Activated T-helper 1 cell treated with anti-CD3 and anti-CD28 coated beads, Interleukin-12 subunit alpha, Interleukin-12 subunit beta, Interleukin-2, Interleukin-4 antibody, amounts not matched to agents 30 ng/mL and 10 ng/mL and 1 ng/mL, durations not matched to agents 14 hours and 24 hours and 36 hours (primary cell): ENCODE data around the gene ZNF275. TPM values are rescaled to one million over a fixed set of nuclear protein-coding genes. Genes with fewer than 3 reads are reported as not detected.
A peak's percentile ranks its signal among the peaks of the same experiment; 100 is the strongest.
"Not testable (repeated sequence)": the region's sequence is repeated elsewhere in the genome, so short reads cannot be mapped to it uniquely, and the experiment has no call there.

ENCODE experiments used
- DNase-seq: peaks from one replicate; pipeline ENCODE4 v3.0.0; 2021; ENCODE audit warnings: low spot score
- H3K27ac Mint-ChIP-seq: one replicate; pipeline ENCODE4 v1.8.0; 2021; ENCODE audit warnings: mild to moderate bottlenecking, mixed read lengths
- H3K27me3 Mint-ChIP-seq: one replicate; pipeline ENCODE4 v1.8.0; 2022; ENCODE audit warnings: mild to moderate bottlenecking, moderate library complexity, mixed read lengths; ENCODE audit not compliant: insufficient read depth
- H3K36me3 Mint-ChIP-seq: one replicate; pipeline ENCODE4 v1.8.0; 2021; ENCODE audit warnings: low read depth, mixed read lengths
- H3K4me1 Mint-ChIP-seq: one replicate; pipeline ENCODE4 v1.8.0; 2021; ENCODE audit warnings: low read depth, mixed read lengths
- H3K4me3 Mint-ChIP-seq: one replicate; pipeline ENCODE4 v1.8.0; 2021; ENCODE audit warnings: mild to moderate bottlenecking, moderate library complexity, mixed read lengths
- H3K9me3 Mint-ChIP-seq: one replicate; pipeline ENCODE4 v1.8.0; 2021; ENCODE audit warnings: mixed read lengths
- intact Hi-C: fragments of 100-400 bp; cut with micrococcal nuclease; formaldehyde crosslinking; loops from one replicate; pipeline ENCODE4 v1.15.1; 2024
- total RNA-seq: library from RNA; stranded (reverse); gene quantifications from 2 replicates; pipeline ENCODE4 v1.2.3, GENCODE V29; 2022

Gene ZNF275
- total RNA-seq, 1 donor from 2014 or later: 22.1 TPM

- Mint-ChIP-seq H3K27ac (no peak overlapping the region), H3K4me1 (peaks cover under 1% of the 10 kb centered on the region), H3K27me3 (peaks cover 2% of the 10 kb centered on the region), H3K36me3 (no peaks in the 10 kb centered on the region), H3K4me3 (no peak overlapping the region), H3K9me3 (no peaks in the 10 kb centered on the region)
- DNase-seq: no peak
- intact Hi-C loops: no loop called here
These were observed 54.9 kb downstream of the ZNF275 start for GRCh38 chrX:153388722-153389459.

GRCh38 chrX:153389460-153389768 lies 55.5 kb downstream of the ZNF275 start:
- DNase-seq, H3K4me3 Mint-ChIP-seq, intact Hi-C loops, H3K36me3 Mint-ChIP-seq, H3K4me1 Mint-ChIP-seq, H3K27me3 Mint-ChIP-seq, H3K27ac Mint-ChIP-seq, H3K9me3 Mint-ChIP-seq: not testable (repeated sequence)

- Mint-ChIP-seq H3K27ac (no peak overlapping the region), H3K36me3 (no peaks in the 10 kb centered on the region), H3K9me3 (no peaks in the 10 kb centered on the region), H3K27me3 (peaks cover 2% of the 10 kb centered on the region), H3K4me1 (peaks cover 24% of the 10 kb centered on the region), H3K4me3 (no peak overlapping the region)
- DNase-seq: no peak
- intact Hi-C loops: no loop called here
These were observed 58.8 kb downstream of the ZNF275 start for GRCh38 chrX:153392642-153393321.

- Mint-ChIP-seq H3K4me3 (no peak overlapping the region), H3K27ac (no peak overlapping the region), H3K27me3 (peaks cover 2% of the 10 kb centered on the region), H3K36me3 (no peaks in the 10 kb centered on the region), H3K9me3 (no peaks in the 10 kb centered on the region), H3K4me1 (peaks cover 24% of the 10 kb centered on the region)
- intact Hi-C loops: no loop called here
- no peak for DNase-seq
These were observed 60.7 kb downstream of the ZNF275 start for GRCh38 chrX:153394612-153395011.

GRCh38 chrX:153395613-153396319 lies 61.8 kb downstream of the ZNF275 start:
- H3K4me3 Mint-ChIP-seq: peak overlapping the region; percentile 19
- H3K27ac Mint-ChIP-seq: no peak overlapping the region
- H3K4me1 Mint-ChIP-seq: peaks cover 24% of the 10 kb centered on the region
- H3K27me3 Mint-ChIP-seq: peaks cover 2% of the 10 kb centered on the region
- H3K36me3 Mint-ChIP-seq: no peaks in the 10 kb centered on the region
- no peaks in the 10 kb centered on the region for H3K9me3 Mint-ChIP-seq
- intact Hi-C loops: no loop called here
- DNase-seq: no peak

- H3K27me3 Mint-ChIP-seq: peaks cover 2% of the 10 kb centered on the region
- H3K4me3 Mint-ChIP-seq: no peak overlapping the region
- H3K9me3 Mint-ChIP-seq: no peaks in the 10 kb centered on the region
- no peak for DNase-seq
- H3K27ac Mint-ChIP-seq: no peak overlapping the region
- intact Hi-C loops: no loop called here
- H3K4me1 Mint-ChIP-seq: peaks cover 24% of the 10 kb centered on the region
- H3K36me3 Mint-ChIP-seq: no peaks in the 10 kb centered on the region
These were observed 62.6 kb downstream of the ZNF275 start for GRCh38 chrX:153396320-153397195.

- peaks cover 2% of the 10 kb centered on the region for H3K27me3 Mint-ChIP-seq
- DNase-seq: no peak
- no peaks in the 10 kb centered on the region for H3K9me3 Mint-ChIP-seq
- no peaks in the 10 kb centered on the region for H3K36me3 Mint-ChIP-seq
- peaks cover 24% of the 10 kb centered on the region for H3K4me1 Mint-ChIP-seq
- no peak overlapping the region for H3K27ac Mint-ChIP-seq
- no peak overlapping the region for H3K4me3 Mint-ChIP-seq
- intact Hi-C loops: no loop called here
These were observed 63.5 kb downstream of the ZNF275 start for GRCh38 chrX:153397256-153397960.

GRCh38 chrX:153398275-153398960 lies 64.5 kb downstream of the ZNF275 start:
- H3K4me1 Mint-ChIP-seq: peaks cover 24% of the 10 kb centered on the region
- H3K4me3 Mint-ChIP-seq: no peak overlapping the region
- no peak for DNase-seq
- no peak overlapping the region for H3K27ac Mint-ChIP-seq
- intact Hi-C loops: no loop called here
- H3K36me3 Mint-ChIP-seq: no peaks in the 10 kb centered on the region
- H3K27me3 Mint-ChIP-seq: peaks cover 6% of the 10 kb centered on the region
- H3K9me3 Mint-ChIP-seq: no peaks in the 10 kb centered on the region

GRCh38 chrX:153400146-153401132 lies 66.5 kb downstream of the ZNF275 start:
- H3K27me3 Mint-ChIP-seq: peaks cover 4% of the 10 kb centered on the region

GRCh38 chrX:153401133-153401764 lies 67.3 kb downstream of the ZNF275 start, which contains the start of gene PNMA6E:
Gene PNMA6E, minus strand, starts transcription at chrX:153401350. Its CDS starts 2,501 bp downstream, at chrX:153398849.
- H3K4me1 Mint-ChIP-seq: no peaks in the 10 kb centered on the region
- intact Hi-C loops: loop anchor here (5.0 kb wide), 2 partner anchors 64 to 106 kb away; no protein-coding TSS in a partner anchor
- no peaks in the 10 kb centered on the region for H3K36me3 Mint-ChIP-seq
- no peak within 1 kb of the TSS for H3K27ac Mint-ChIP-seq
- H3K4me3 Mint-ChIP-seq: no peak within 1 kb of the TSS
- H3K27me3 Mint-ChIP-seq: peaks cover 4% of the 10 kb centered on the region
- H3K9me3 Mint-ChIP-seq: no peaks in the 10 kb centered on the region
- no peak for DNase-seq

More at GRCh38 chrX:153400146-153401132, 66.5 kb downstream of the ZNF275 start:
- Mint-ChIP-seq H3K36me3 (no peaks in the 10 kb centered on the region), H3K4me3 (no peak overlapping the region), H3K4me1 (peaks cover 7% of the 10 kb centered on the region), H3K27ac (no peak overlapping the region), H3K9me3 (no peaks in the 10 kb centered on the region)
- DNase-seq: peak; percentile 29
- intact Hi-C loops: loop anchor here (5.0 kb wide), 2 partner anchors 63 to 107 kb away; no protein-coding TSS in a partner anchor
